ENCODE results near the gene CSRNP3. TPM values are rescaled to one million over a fixed set of nuclear protein-coding genes. Genes with fewer than 3 reads are reported as not detected.
"Not testable (repeated sequence)": the region's sequence is repeated elsewhere in the genome, so short reads cannot be mapped to it uniquely, and the experiment has no call there.

Gene CSRNP3
- polyA plus RNA-seq, 1 experiment: 0.25 TPM

DNA sequence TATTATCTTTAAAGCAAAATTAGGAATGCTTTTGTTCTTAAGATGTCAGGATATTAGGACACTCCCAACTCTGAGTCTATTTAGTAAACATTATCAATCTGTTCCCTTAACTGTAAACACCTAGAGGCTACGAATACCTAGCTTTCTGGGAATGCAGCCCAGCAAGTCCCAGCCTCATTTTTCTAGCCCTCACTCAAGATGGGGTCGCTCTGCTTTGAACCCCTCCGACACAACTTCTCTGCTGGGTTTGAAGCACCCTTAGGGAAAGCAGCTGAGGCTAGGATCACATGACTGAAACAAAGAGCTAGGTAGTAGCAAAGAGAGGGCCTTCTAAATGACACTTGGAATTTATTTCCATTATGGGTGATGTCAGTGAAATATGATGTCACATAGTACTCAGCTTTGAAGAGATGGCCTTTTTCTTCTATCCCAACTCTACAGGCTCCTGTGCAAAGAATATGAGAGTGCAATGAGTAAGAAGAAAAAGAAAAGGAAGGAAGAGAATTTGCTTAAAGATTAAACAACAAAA lies 114.7 kb downstream of the CSRNP3 start:
- Histone ChIP-seq H3K27ac (ENCODE audit: low read depth, low read length) (no peak overlapping the region), H3K4me3 (ENCODE audit: low read depth, low read length) (no peak overlapping the region), H3K27me3 (ENCODE audit: control insufficient read depth, insufficient read depth, low read length) (no peaks in the 10 kb centered on the region), H3K9me3 (ENCODE audit: control insufficient read depth, insufficient read depth, low read length) (no peaks in the 10 kb centered on the region)
- TF ChIP-seq, protein P1, sequence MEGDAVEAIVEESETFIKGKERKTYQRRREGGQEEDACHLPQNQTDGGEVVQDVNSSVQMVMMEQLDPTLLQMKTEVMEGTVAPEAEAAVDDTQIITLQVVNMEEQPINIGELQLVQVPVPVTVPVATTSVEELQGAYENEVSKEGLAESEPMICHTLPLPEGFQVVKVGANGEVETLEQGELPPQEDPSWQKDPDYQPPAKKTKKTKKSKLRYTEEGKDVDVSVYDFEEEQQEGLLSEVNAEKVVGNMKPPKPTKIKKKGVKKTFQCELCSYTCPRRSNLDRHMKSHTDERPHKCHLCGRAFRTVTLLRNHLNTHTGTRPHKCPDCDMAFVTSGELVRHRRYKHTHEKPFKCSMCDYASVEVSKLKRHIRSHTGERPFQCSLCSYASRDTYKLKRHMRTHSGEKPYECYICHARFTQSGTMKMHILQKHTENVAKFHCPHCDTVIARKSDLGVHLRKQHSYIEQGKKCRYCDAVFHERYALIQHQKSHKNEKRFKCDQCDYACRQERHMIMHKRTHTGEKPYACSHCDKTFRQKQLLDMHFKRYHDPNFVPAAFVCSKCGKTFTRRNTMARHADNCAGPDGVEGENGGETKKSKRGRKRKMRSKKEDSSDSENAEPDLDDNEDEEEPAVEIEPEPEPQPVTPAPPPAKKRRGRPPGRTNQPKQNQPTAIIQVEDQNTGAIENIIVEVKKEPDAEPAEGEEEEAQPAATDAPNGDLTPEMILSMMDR (IDR thresholded peaks at IDR 0.05; ENCODE audit: low read depth, low read length): no peak
- DNase-seq (ENCODE audit: low read depth, low spot score): no peak
- ChIA-PET CTCF (interaction anchor here (0.5 to 1.3 kb wide), 2 partner anchors 181 to 290 kb away, joined by 3 to 4 read pairs; no protein-coding TSS in a partner anchor), POLR2A (no interaction called here)

DNA sequence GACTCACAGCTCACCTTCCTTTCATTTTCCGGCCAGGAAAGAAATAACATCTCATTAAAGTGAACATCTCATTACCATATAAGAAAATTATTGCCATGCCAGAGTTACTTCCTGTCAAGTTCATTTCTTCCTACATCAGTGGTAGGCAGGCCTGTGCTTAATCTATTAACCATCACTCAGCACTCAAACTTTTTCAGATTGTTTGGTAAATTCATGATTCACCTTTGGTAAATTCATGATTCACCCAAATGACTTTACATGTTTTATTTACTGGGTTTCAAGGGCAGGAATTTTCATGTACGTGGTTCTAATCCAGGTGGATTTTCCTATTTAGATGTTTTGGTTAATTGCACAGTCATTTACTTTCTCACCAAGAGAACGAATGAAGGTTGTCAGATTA lies 116.5 kb downstream of the CSRNP3 start:
- no peak overlapping the region for H3K4me3 ChIP-seq (ENCODE audit: low read depth, low read length)
- DNase-seq (ENCODE audit: low read depth, low spot score): no peak
- H3K27me3 ChIP-seq (ENCODE audit: control insufficient read depth, insufficient read depth, low read length): no peaks in the 10 kb centered on the region
- TF ChIP-seq, protein P1 (IDR thresholded peaks at IDR 0.05; ENCODE audit: low read depth, low read length): no peak
- POLR2A ChIA-PET: no interaction called here
- H3K27ac ChIP-seq (ENCODE audit: low read depth, low read length): no peak overlapping the region
- CTCF ChIA-PET: no interaction called here
- no peaks in the 10 kb centered on the region for H3K9me3 ChIP-seq (ENCODE audit: control insufficient read depth, insufficient read depth, low read length)

DNA sequence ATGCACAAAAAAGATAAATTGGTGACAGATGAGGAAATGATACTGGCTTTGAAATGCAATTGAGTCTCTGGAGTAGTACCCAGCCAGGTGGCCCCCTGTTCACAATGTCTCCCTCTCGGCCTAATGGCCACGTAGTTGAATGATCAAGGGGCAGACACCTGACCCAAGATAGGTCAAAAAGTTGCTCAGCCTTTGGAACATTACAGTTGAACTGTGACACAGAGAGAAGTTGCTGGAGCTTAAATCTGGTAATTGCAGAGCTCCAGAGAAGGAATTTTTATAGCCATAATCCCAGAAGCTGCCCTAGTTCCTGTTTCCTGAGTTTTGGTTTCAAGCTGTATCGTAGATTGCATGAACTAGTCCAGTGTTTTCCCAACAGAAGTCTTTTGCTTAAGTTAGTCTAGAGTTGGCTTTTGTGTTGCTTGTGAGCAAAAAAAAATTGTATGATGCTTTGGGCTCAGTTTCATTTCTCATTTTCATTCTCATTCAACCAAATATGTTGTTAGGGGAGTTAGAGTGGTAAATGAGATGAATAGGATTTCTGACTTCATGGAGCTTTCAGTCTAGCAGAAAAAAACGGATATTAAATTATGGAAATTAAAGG lies 117.9 kb downstream of the CSRNP3 start:
- Histone ChIP-seq H3K9me3 (ENCODE audit: control insufficient read depth, insufficient read depth, low read length) (no peaks in the 10 kb centered on the region), H3K4me3 (ENCODE audit: low read depth, low read length) (no peak overlapping the region), H3K27me3 (ENCODE audit: control insufficient read depth, insufficient read depth, low read length) (no peaks in the 10 kb centered on the region), H3K27ac (ENCODE audit: low read depth, low read length) (no peak overlapping the region)
- no peak for DNase-seq (ENCODE audit: low read depth, low spot score)
- POLR2A ChIA-PET: no interaction called here
- TF ChIP-seq, protein P1 (IDR thresholded peaks at IDR 0.05; ENCODE audit: low read depth, low read length): no peak
- CTCF ChIA-PET: interaction anchor here (1.3 kb wide), 1 partner anchor 287 kb away, joined by 5 read pairs; no protein-coding TSS in a partner anchor

DNA sequence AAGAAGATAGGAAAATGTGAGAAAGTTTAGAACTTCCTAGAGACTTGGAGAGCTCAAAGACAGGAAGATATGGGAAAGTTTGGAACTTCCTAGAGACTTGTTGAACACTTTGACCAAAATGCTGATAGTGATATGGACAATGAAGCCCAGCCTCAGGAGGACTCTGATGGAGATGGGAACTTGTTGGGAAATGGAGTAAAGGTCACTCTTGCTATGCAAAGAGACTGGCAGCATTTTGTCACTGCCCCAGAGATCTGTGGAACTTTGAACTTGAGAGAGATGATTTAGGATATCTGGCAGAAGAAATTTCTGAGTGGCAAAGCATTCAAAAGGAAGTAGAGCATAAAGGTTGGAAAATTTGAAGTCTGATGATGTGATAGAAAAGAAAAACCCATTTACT lies 121.5 kb downstream of the CSRNP3 start:
- H3K4me3 ChIP-seq (ENCODE audit: low read depth, low read length); H3K9me3 ChIP-seq (ENCODE audit: control insufficient read depth, insufficient read depth, low read length); H3K27me3 ChIP-seq (ENCODE audit: control insufficient read depth, insufficient read depth, low read length); CTCF ChIA-PET; POLR2A ChIA-PET; H3K27ac ChIP-seq (ENCODE audit: low read depth, low read length); DNase-seq (ENCODE audit: low read depth, low spot score): not testable (repeated sequence)

DNA sequence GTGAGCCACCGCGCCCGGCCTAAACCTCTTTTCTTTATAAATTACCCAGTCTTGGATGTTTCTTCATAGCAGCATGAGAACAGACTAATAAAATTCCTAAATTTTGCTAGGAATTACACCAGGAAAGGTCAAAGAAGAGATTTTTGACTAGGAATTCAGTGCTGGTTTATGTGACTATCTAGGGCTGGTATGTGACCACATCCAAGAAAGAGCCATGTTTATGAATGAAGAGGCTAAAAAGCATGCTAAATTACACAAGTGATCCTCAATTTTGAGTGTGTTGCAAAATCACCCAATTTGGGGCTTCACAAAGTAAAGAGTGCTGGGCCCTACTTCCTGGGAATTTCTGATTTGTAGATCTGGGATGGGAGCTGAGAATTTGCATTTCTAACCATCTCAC lies 123.6 kb downstream of the CSRNP3 start:
- no peak overlapping the region for H3K27ac ChIP-seq (ENCODE audit: low read depth, low read length)
- H3K9me3 ChIP-seq (ENCODE audit: control insufficient read depth, insufficient read depth, low read length): no peaks in the 10 kb centered on the region
- H3K4me3 ChIP-seq (ENCODE audit: low read depth, low read length): no peak overlapping the region
- POLR2A ChIA-PET: no interaction called here
- TF ChIP-seq, protein P1 (IDR thresholded peaks at IDR 0.05; ENCODE audit: low read depth, low read length): no peak
- DNase-seq (ENCODE audit: low read depth, low spot score): no peak
- no peaks in the 10 kb centered on the region for H3K27me3 ChIP-seq (ENCODE audit: control insufficient read depth, insufficient read depth, low read length)
- CTCF ChIA-PET: no interaction called here
